Endothelial cell of umbilical vein (primary cell): ENCODE data around the gene ABHD17A. TPM values are rescaled to one million over a fixed set of nuclear protein-coding genes. Genes with fewer than 3 reads are reported as not detected.
"Not testable (repeated sequence)": the region's sequence is repeated elsewhere in the genome, so short reads cannot be mapped to it uniquely, and the experiment has no call there.

ENCODE experiments used
- BruUV-seq: library from RNA; stranded (reverse); fragments of 400-500 nt; replicated peaks from 2 replicates; lab custom pipeline; 2021; lab: Mats Ljungman, UMichigan
- CTCF ChIA-PET: fragments of 300-600, 350-600 bp; sonication (Branson Sonifier 250); formaldehyde crosslinking; loops from one replicate; lab custom pipeline; 2021; ENCODE audit warnings: antibody characterized with exemption, inconsistent platforms; lab: Charles Lee
- POLR2A ChIA-PET: fragments of 300-600, 350-600 bp; sonication (Branson Sonifier 250); formaldehyde crosslinking; loops from one replicate; lab custom pipeline; 2021; ENCODE audit warnings: antibody characterized with exemption, inconsistent platforms; lab: Charles Lee
- DNase-seq: peaks from one replicate; pipeline ENCODE4 v3.0.0-alpha.2; 2011; ENCODE audit warnings: low read depth, low spot score
- FAIRE-seq: peaks from 2 replicates; lab custom pipeline; 2011; peaks lifted over from hg19 to GRCh38; lab: Jason Lieb, UNC
- H2AFZ ChIP-seq: 2 replicates; pipeline ENCODE4 v1.6.0; 2012; ENCODE audit warnings: low read depth, low read length, control low read depth, inconsistent platforms
- H3K27ac ChIP-seq: 2 replicates; pipeline ENCODE4 v1.5.1; 2011; ENCODE audit warnings: low read depth, mild to moderate bottlenecking, control low read depth, low read length, moderate library complexity; ENCODE audit not compliant: insufficient read depth
- H3K27me3 ChIP-seq, 2 experiments: 2 replicates each; pipeline versions ENCODE4 v1.6.0 to v1.6.1; 2011; ENCODE audit warnings: low read length in 2 of 2, mixed read lengths in 1 of 2; ENCODE audit not compliant: control insufficient read depth in 2 of 2, insufficient read depth in 2 of 2
- H3K36me3 ChIP-seq, 2 experiments: 2 replicates in 1 of 2; 3 replicates in 1 of 2; pipeline ENCODE4 v1.5.1; 2011; ENCODE audit warnings: low read length in 2 of 2, mild to moderate bottlenecking in 1 of 2, moderate library complexity in 1 of 2; ENCODE audit not compliant: control insufficient read depth in 2 of 2, insufficient read depth in 2 of 2; ENCODE audit errors: extremely low read depth in 1 of 2
- H3K4me1 ChIP-seq: 3 replicates; pipeline ENCODE4 v1.5.1; 2011; ENCODE audit warnings: mild to moderate bottlenecking, low read length; ENCODE audit not compliant: control insufficient read depth, insufficient read depth; ENCODE audit errors: extremely low read depth
- H3K4me2 ChIP-seq: 2 replicates; pipeline ENCODE4 v1.6.1; 2011; ENCODE audit warnings: low read length, control low read depth, mixed read lengths; ENCODE audit not compliant: insufficient read depth
- H3K4me3 ChIP-seq, 3 experiments: fragments of 200-600 bp in 1 of 3; sonication (generic), shearing (Covaris generic) in 1 of 3; replicated peaks in 1 of 3; 2 replicates each; pipeline ENCODE4 v1.5.1; 2011 to 2016; ENCODE audit warnings: control low read depth in 3 of 3, low read length in 3 of 3, mild to moderate bottlenecking in 2 of 3, inconsistent platforms in 1 of 3, low read depth in 1 of 3, moderate library complexity in 1 of 3; ENCODE audit not compliant: insufficient read depth in 1 of 3
- H3K79me2 ChIP-seq: 2 replicates; pipeline ENCODE4 v1.6.0; 2012; ENCODE audit warnings: low read length, inconsistent platforms; ENCODE audit not compliant: control insufficient read depth, insufficient read depth
- H3K9ac ChIP-seq: replicated peaks from 2 replicates; pipeline ENCODE3; 2011; ENCODE audit warnings: low read length, control low read depth; ENCODE audit not compliant: insufficient read depth; ENCODE audit errors: extremely low read depth
- H3K9me1 ChIP-seq: replicated peaks from 3 replicates; pipeline ENCODE4 v1.6.0; 2011; ENCODE audit warnings: mild to moderate bottlenecking, low read length; ENCODE audit not compliant: control insufficient read depth, insufficient read depth; ENCODE audit errors: extremely low read depth
- H3K9me3 ChIP-seq: replicated peaks from 2 replicates; pipeline ENCODE4 v1.5.1; 2012; ENCODE audit warnings: low read length, inconsistent platforms; ENCODE audit not compliant: control insufficient read depth, insufficient read depth
- H4K20me1 ChIP-seq: replicated peaks from 2 replicates; pipeline ENCODE3; 2011; ENCODE audit warnings: mild to moderate bottlenecking, low read length; ENCODE audit not compliant: control insufficient read depth, insufficient read depth; ENCODE audit errors: extremely low read depth
- dilution Hi-C: fragments of 300-500 bp; cut with MboI; formaldehyde crosslinking; loops from one replicate; pipeline ENCODE4 v1.15.0; 2019; ENCODE audit warnings: low sequenced_read_pairs; ENCODE audit not compliant: extremely low pct_ligation_motif_present
- intact Hi-C: fragments of 100-400 bp; cut with micrococcal nuclease; formaldehyde crosslinking; loops from one replicate; pipeline ENCODE4 v1.10.0; 2022
- polyA plus RNA-seq, 4 experiments: library from polyadenylated mRNA; depleted of rRNA in 3 of 4; stranded (reverse) in 3 of 4; unstranded in 1 of 4; fragments of >200 nt; gene quantifications; 2 replicates each; pipeline versions ENCODE4 v1.2.1 to v1.2.3, GENCODE V29; 2011 to 2012; ENCODE audit warnings: missing spikeins in 1 of 4
- total RNA-seq: library from RNA; stranded (reverse); gene quantifications from 2 replicates; pipeline ENCODE4 v1.2.3, GENCODE V29; 2021
- TF ChIP-seq, protein P1 (sequence below), 2 donors: IDR thresholded peaks; 1 replicate in 1 of 2; 2 replicates in 1 of 2; pipeline ENCODE4 v1.5.1; 2011; ENCODE audit warnings: low read length in 2 of 2, mild to moderate bottlenecking in 2 of 2, moderate library complexity in 2 of 2, control low read depth in 1 of 2, inconsistent platforms in 1 of 2, low read depth in 1 of 2; ENCODE audit not compliant: insufficient read depth in 1 of 2; ENCODE audit errors: extremely low read depth in 1 of 2

Gene ABHD17A
- total and polyA plus RNA-seq, 2 donors (not counting 3 experiments of a cell fraction or from before 2014, with no cell fraction given): 89.8 to 143 TPM

DNA sequence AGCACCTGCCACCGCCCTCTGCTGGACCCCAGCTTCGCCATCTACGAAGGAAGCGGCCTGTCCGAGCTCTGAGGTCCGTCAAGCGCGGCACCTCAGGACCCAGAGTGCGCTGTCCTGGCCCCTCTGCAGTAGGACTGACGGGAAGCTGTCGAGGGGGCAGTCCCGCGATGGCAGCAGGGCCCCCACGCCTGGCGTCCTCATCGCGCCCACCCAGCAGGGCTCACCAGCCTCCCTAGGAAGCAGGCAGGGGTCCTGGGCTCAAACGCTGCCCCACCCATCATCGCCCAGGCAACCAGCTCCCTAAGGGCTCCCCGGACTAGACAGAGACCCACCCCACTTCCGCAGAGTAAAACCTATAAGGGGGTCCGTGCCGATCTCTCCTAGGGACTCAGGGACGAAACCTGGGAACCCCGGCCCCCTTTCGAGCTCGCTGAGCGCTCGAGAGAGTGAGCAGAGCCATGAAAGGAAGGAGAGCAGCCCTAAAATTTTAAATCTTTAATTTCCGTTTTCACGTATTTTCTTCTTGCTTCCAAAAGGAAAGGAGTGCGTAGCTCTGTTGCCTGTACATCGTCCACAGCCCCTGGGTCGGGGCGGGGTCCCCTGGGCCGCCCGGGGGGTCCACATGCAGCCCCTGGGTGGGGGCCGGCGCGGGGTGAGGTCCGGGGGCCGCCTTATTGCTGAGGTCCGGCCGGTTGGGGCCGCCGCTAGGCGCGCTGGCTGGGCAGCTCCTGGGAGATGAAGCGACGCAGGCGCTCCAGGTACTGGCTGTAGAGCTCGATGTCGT lies 8.6 kb downstream of the ABHD17A start:
- dilution Hi-C loops, H3K36me3 ChIP-seq, H3K9me1 ChIP-seq, BruUV-seq, FAIRE-seq, H3K9me3 ChIP-seq, H3K27me3 ChIP-seq, POLR2A ChIA-PET, DNase-seq, H4K20me1 ChIP-seq: not testable (repeated sequence)
- peak overlapping the region; percentile 36 for H3K4me2 ChIP-seq
- peaks cover 41% of the 10 kb centered on the region for H3K79me2 ChIP-seq
- peaks cover 21% of the 10 kb centered on the region for H3K4me1 ChIP-seq
- CTCF ChIA-PET: interaction anchor here (0.9 to 2.9 kb wide), 9 partner anchors 8 to 52 kb away, joined by 3 to 44 read pairs (median 4); partner anchors contain the start of gene ABHD17A
- peak overlapping the region in 2 of 3 experiments; percentile 72 to 83 for H3K4me3 ChIP-seq
- intact Hi-C loops: loop anchor here (1.0 kb wide), 2 partner anchors 12 to 29 kb away; partner anchors contain the start of genes ADAT3 and SCAMP4
- peak overlapping the region; percentile 92 for H3K27ac ChIP-seq
- peak overlapping the region; percentile 38 for H3K9ac ChIP-seq
- peak overlapping the region; percentile 9 for H2AFZ ChIP-seq
- TF ChIP-seq, protein P1, sequence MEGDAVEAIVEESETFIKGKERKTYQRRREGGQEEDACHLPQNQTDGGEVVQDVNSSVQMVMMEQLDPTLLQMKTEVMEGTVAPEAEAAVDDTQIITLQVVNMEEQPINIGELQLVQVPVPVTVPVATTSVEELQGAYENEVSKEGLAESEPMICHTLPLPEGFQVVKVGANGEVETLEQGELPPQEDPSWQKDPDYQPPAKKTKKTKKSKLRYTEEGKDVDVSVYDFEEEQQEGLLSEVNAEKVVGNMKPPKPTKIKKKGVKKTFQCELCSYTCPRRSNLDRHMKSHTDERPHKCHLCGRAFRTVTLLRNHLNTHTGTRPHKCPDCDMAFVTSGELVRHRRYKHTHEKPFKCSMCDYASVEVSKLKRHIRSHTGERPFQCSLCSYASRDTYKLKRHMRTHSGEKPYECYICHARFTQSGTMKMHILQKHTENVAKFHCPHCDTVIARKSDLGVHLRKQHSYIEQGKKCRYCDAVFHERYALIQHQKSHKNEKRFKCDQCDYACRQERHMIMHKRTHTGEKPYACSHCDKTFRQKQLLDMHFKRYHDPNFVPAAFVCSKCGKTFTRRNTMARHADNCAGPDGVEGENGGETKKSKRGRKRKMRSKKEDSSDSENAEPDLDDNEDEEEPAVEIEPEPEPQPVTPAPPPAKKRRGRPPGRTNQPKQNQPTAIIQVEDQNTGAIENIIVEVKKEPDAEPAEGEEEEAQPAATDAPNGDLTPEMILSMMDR (IDR thresholded peaks at IDR 0.05; ENCODE audit: extremely low read depth in 1 of 2, insufficient read depth in 1 of 2, low read depth in 1 of 2, low read length in 2 of 2): peak in 1 of 2 donors; percentile 26
